HG02870 (cell line): ENCODE data around the gene FES.

Experiments
- ATAC-seq: cut with Tn5 transposase; IDR thresholded peaks from one replicate; pipeline ENCODE4 v1.9.1; 2021; ENCODE audit warnings: mild to moderate bottlenecking, moderate library complexity; ENCODE audit not compliant: unreplicated experiment

FES gene

DNA sequence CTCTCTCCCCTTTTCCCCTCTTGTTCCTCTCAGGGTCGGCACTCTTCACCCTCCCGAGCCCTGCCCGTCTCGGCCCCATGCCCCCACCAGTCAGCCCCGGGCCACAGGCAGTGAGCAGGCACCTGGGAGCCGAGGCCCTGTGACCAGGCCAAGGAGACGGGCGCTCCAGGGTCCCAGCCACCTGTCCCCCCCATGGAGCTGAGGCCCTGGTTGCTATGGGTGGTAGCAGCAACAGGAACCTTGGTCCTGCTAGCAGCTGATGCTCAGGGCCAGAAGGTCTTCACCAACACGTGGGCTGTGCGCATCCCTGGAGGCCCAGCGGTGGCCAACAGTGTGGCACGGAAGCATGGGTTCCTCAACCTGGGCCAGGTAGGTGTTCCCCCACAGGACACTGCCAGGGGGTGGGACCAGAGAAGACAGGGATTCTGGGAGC lies 8.7 kb upstream of the FES start:
- no peak for ATAC-seq

DNA sequence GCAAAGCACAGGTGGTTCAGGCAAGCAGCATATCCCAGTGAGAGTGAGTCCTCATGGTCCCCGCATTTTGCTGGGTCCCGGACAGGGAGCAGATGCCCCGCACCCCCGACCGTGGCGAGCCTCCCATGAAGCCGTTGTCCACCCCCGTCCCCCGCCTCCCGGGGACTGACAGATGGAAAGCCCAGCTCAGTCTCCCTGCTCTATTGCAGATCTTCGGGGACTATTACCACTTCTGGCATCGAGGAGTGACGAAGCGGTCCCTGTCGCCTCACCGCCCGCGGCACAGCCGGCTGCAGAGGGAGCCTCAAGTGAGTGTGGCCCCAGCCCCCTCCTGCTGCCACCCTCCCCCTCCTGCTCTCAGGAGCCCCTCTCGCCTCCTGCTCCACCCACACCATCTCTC lies 8.3 kb upstream of the FES start:
- no peak for ATAC-seq

DNA sequence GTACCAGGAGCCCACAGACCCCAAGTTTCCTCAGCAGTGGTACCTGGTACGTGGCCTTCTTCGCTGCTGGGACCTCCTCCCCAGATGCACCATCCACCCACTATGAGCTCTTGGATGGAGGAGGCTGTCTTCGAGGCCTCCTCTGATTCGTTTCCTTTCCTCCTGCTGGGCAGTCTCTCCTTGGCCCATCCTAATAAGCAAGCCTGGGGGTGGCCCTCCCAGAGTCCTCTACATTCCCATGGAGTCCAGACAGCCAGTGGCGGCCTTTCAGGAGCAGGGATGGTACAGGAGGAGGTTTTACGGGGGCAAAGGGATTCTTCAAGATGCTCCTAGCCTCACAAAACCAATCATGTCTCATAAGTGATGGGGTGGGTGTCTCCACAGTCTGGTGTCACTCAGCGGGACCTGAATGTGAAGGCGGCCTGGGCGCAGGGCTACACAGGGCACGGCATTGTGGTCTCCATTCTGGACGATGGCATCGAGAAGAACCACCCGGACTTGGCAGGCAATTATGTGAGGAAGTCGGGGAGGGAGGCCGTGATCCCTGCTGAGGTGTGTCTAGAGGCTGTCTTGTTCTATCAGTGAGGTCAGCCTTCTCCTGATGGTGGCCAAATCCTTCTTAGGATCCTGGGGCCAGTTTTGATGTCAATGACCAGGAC lies 7.7 kb upstream of the FES start:
- ATAC-seq, result no peak

DNA sequence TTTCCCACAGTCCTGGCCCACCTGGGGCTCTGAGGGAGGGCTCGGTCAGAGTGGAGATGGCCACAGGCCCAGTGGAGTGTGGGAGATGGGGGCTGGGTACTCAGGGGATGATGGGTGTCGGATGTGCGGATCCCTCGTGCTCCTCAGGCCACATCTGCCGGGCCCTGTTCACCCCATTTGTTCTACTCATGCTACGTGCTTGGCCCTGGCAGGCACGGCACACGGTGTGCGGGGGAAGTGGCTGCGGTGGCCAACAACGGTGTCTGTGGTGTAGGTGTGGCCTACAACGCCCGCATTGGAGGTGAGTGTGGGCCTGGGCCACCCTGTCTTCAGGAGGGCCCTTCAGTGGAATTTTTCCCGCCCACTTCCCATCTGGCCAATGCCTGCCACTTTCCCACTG lies 7.0 kb upstream of the FES start:
- ATAC-seq, result no peak

DNA sequence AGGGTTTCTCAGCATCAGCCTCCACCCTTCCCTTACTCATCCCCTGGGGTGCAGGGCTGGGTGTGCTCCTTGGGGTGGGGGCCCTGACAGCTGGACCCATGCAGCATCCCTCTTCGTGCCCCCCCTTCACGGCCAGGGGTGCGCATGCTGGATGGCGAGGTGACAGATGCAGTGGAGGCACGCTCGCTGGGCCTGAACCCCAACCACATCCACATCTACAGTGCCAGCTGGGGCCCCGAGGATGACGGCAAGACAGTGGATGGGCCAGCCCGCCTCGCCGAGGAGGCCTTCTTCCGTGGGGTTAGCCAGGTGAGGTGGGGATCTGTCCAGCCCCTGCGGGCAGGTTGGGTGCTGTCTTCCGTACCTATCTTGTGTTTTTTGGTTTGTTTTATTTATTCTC lies 6.3 kb upstream of the FES start:
- no peak for ATAC-seq

DNA sequence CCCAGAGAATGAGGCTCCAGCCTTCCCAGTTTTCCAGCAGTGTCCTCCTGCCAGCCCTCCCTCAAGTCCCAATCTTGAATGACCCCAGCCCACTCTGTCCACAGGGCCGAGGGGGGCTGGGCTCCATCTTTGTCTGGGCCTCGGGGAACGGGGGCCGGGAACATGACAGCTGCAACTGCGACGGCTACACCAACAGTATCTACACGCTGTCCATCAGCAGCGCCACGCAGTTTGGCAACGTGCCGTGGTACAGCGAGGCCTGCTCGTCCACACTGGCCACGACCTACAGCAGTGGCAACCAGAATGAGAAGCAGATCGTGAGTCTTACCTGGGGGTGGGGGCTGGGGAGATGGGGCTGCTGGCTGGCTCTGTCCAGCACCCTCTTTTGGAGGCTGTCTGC lies 5.6 kb upstream of the FES start:
- ATAC-seq, result no peak

DNA sequence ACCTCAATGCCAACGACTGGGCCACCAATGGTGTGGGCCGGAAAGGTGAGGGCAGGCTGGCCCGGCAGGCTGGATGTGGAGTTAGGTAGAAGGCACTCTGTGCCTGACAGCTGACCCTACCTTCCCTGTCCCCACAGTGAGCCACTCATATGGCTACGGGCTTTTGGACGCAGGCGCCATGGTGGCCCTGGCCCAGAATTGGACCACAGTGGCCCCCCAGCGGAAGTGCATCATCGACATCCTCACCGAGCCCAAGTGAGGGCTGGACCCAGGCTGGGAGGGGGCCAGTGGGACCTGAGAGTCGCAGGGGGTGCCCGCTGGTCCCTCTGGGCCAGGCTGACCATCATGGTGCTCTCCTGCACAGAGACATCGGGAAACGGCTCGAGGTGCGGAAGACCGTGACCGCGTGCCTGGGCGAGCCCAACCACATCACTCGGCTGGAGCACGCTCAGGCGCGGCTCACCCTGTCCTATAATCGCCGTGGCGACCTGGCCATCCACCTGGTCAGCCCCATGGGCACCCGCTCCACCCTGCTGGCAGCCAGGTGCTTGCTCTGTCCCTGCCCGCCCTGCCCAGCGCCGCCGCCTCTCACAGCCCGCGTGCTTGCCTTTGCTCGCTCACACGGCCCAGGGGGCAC lies 4.5 kb upstream of the FES start:
- no peak for ATAC-seq

DNA sequence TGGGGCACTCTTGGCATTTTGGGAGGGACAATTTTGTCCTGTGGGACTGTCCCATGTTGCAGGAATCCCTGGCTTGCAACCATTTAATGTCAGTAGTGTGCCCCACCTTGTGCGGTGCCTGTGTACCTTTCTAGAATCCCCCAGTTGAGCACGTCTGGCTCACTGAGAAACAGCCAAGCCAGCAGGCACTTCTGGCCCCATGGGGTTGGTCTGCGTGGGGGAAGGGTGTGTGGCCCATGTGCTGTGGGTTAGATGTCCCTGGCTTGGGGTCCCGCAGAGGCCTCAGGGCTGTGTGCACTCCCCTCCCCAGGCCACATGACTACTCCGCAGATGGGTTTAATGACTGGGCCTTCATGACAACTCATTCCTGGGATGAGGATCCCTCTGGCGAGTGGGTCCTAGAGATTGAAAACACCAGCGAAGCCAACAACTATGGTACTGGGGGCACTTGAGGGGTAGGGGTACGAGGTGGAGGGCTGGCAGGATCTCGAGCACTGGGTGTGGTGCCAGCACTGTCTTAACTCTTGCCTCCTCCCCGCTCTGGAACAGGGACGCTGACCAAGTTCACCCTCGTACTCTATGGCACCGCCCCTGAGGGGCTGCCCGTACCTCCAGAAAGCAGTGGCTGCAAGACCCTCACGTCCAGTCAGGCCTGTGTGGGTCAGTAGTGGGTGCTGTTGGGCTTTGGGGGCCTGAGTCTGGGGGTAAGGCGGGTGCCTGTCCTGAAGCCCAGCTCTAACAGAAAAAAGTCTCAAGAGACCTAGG lies 3.7 kb upstream of the FES start:
- no peak for ATAC-seq

DNA sequence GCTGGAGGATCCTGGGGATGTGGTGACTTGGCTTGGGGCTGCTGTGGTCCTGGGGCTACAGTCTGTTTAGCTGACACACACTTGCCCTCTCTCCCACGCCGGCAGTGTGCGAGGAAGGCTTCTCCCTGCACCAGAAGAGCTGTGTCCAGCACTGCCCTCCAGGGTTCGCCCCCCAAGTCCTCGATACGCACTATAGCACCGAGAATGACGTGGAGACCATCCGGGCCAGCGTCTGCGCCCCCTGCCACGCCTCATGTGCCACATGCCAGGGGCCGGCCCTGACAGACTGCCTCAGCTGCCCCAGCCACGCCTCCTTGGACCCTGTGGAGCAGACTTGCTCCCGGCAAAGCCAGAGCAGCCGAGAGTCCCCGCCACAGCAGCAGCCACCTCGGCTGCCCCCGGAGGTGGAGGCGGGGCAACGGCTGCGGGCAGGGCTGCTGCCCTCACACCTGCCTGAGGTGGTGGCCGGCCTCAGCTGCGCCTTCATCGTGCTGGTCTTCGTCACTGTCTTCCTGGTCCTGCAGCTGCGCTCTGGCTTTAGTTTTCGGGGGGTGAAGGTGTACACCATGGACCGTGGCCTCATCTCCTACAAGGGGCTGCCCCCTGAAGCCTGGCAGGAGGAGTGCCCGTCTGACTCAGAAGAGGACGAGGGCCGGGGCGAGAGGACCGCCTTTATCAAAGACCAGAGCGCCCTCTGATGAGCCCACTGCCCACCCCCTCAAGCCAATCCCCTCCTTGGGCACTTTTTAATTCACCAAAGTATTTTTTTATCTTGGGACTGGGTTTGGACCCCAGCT lies 2.9 kb upstream of the FES start:
- ATAC-seq, result no peak

DNA sequence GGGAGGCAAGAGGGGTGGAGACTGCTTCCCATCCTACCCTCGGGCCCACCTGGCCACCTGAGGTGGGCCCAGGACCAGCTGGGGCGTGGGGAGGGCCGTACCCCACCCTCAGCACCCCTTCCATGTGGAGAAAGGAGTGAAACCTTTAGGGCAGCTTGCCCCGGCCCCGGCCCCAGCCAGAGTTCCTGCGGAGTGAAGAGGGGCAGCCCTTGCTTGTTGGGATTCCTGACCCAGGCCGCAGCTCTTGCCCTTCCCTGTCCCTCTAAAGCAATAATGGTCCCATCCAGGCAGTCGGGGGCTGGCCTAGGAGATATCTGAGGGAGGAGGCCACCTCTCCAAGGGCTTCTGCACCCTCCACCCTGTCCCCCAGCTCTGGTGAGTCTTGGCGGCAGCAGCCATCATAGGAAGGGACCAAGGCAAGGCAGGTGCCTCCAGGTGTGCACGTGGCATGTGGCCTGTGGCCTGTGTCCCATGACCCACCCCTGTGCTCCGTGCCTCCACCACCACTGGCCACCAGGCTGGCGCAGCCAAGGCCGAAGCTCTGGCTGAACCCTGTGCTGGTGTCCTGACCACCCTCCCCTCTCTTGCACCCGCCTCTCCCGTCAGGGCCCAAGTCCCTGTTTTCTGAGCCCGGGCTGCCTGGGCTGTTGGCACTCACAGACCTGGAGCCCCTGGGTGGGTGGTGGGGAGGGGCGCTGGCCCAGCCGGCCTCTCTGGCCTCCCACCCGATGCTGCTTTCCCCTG lies 2.2 kb upstream of the FES start:
- ATAC-seq, result no peak

DNA sequence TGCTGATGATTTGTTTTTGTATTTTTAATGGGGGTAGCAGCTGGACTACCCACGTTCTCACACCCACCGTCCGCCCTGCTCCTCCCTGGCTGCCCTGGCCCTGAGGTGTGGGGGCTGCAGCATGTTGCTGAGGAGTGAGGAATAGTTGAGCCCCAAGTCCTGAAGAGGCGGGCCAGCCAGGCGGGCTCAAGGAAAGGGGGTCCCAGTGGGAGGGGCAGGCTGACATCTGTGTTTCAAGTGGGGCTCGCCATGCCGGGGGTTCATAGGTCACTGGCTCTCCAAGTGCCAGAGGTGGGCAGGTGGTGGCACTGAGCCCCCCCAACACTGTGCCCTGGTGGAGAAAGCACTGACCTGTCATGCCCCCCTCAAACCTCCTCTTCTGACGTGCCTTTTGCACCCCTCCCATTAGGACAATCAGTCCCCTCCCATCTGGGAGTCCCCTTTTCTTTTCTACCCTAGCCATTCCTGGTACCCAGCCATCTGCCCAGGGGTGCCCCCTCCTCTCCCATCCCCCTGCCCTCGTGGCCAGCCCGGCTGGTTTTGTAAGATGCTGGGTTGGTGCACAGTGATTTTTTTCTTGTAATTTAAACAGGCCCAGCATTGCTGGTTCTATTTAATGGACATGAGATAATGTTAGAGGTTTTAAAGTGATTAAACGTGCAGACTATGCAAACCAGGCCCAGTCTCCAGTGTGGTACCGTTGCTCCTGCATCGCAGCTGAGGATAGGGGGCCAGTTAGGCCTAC lies 1.4 kb upstream of the FES start:
- no peak for ATAC-seq

DNA sequence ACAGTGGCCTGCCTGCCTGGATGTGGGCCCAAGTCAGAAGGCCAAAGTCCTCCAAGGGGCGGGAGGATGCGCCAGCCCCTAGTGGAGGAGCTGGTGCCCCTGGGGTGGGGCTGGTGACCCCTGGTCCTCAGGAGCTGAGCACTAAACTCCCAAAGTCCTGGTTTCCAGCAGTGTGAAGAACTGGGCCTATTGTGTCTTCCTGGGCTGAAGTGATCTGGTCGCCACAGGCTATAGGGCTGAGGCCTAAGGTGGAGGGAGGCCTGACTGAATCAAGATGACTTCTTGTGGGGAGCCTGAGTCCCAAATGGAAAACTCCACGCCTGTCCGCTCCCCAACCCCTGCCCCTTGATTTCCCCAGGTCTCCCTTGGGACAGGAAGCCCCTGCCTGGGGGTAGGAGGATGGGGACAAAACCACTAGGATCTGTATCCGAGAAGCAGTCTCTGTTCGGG lies 753 bp upstream of the FES start:
- no peak for ATAC-seq

DNA sequence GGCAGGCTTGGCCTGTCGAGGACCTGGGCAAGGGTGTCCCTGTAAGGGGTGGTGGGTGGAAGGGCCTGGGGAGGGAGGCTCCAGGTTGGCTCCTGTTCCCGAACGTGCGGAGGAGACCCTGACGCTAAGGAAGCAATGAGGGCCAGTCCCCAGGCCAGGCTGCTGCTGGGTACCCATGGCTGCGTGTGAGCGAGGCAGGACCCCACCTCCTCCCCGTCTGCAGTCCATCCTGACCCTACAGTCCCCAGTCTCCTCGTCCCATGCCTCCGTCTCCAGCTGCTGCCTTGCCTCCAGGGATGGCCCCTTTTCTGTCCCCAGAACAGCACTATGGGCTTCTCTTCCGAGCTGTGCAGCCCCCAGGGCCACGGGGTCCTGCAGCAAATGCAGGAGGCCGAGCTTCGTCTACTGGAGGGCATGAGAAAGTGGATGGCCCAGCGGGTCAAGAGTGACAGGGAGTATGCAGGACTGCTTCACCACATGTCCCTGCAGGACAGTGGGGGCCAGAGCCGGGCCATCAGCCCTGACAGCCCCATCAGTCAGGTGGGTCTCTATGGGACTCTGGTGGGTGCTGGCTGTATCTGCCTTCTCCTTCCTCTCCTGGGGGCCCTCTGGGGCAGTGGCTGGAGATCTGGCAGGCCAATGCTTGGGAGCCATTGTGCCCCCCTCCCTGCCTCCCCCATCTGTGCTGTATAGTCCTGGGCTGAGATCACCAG lies 571 bp downstream of the FES start:
- ATAC-seq, result no peak

DNA sequence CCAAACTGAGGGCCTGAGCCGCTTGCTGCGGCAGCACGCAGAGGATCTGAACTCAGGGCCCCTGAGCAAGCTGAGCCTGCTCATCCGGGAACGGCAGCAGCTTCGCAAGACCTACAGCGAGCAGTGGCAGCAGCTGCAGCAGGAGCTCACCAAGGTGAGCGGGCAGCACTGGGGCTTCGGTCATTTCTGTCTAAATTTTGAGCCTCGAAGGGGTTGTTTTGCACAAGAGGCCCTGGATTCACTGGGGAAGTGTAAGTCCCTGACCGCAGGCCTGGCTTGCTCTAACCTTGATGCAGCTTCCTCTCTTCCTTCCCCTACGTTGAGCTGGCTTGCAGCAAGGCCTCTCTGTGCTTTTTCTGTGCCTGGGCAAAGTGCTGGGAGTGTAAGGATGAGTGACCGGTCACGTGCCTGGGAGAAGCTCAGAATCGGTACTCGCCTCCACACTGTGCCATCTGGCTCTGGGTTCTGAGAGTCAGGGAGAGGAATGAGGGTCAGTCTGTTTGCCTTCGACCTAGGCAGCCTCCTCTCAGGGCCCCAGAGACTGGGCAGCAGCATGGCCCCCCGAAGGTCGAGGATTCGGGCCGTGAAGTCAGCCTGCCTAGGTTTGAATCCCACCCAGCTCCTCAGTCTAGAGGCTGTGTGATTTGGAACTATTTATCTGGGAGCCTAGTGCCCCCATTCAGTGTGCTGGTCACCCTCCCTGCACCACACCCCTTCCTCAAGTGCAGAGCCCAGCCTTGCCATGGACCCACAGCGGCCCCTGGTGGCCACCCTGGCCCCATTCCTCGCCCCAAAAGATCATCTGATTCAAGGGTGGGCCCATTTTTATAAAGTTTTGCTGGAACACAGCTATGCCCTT lies 1.4 kb downstream of the FES start:
- peak; percentile 37 for ATAC-seq

DNA sequence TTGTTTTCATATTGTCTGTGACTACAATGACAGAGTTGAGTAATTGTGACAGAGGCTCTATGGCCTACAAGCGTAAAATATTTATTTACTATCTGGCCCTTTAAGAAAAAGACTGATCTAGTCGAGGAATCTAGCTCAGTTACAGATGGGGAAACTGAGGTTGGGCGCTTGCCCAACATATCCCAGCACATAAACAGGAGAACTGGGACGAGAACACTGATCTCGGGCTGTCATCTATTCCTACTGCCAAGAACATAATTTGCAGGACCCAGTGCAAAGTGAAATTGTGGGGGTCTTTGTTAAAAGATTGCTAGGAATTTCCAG lies 1.9 kb downstream of the FES start:
- ATAC-seq, result no peak

DNA sequence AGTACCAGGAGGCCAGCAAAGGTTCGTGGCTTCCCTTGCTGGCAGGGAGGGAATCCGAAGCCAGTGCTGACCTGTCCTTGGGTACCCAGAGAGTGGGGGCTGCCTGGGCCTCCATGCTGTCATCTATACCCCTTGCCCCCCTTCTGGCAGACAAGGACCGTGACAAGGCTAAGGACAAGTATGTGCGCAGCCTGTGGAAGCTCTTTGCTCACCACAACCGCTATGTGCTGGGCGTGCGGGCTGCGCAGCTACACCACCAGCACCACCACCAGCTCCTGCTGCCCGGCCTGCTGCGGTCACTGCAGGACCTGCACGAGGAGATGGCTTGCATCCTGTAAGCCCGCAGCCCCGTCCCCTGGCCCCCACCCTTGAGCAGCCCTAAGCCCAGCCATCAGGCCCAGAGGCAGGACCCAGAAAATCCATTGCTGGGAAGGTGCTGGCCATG lies 2.8 kb downstream of the FES start:
- no peak for ATAC-seq

DNA sequence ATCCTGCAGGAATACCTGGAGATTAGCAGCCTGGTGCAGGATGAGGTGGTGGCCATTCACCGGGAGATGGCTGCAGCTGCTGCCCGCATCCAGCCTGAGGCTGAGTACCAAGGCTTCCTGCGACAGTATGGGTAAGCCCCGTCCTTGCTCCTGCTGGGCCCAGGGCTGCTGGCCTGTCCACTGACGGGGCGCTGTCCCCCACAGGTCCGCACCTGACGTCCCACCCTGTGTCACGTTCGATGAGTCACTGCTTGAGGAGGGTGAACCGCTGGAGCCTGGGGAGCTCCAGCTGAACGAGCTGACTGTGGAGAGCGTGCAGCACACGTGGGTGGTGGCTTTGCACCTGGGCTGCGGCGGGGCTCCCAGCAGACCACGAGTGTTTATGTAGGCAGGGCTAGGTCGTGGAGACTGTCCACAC lies 5.0 kb downstream of the FES start:
- no peak for ATAC-seq

DNA sequence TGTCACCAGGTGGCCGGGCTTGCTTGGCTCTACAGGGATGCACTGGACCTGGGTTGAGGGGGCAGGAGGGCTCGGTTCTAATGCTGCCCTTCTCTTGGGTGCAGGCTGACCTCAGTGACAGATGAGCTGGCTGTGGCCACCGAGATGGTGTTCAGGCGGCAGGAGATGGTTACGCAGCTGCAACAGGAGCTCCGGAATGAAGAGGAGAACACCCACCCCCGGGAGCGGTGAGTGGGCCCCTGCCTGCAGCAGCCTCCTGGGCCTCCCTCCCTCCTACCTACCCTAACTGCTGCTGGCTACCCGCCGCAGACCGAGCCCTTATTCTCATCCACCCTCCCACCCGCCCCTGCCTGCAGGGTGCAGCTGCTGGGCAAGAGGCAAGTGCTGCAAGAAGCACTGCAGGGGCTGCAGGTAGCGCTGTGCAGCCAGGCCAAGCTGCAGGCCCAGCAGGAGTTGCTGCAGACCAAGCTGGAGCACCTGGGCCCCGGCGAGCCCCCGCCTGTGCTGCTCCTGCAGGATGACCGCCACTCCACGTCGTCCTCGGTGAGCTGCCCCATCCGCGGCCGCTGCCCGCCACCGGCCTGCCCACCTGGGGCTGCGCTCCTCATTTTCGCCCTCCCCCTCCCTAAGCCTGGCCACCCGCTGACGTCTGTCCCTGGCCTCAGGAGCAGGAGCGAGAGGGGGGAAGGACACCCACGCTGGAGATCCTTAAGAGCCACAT lies 5.6 kb downstream of the FES start:
- ATAC-seq, result no peak
